Activated T-cell treated with anti-CD3 and anti-CD28 coated beads for 48 hours (primary cell): ENCODE measurements around the gene PLAAT2.
"Not testable (repeated sequence)": the region's sequence is repeated elsewhere in the genome, so short reads cannot be mapped to it uniquely, and the experiment has no call there.

Experiments used
- DNase-seq: peaks from one replicate; pipeline ENCODE4 v3.0.0-alpha.2; 2020; ENCODE audit warnings: low read depth

The PLAAT2 gene

GRCh38 chr11:63549411-63549810 is 13.8 kb downstream of the PLAAT2 start:
- no peak for DNase-seq

DNA sequence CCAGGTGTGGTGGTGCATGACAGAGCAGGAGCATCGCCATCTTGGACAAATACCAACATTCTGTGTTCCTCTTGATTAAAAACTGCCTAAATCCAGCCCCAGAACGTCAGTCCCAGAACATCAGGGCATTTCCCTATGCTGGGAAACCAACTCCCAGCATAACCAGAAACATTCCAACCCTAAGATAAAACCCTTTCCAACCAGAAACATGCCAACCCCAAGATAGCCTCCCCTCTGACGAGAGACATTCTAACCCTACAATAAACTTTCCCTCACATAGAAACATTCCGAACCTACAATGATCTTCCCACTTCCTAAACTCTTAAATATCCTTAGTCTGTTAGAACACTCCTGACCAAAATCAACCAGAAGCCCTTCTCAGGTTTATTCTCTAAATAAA is 15.0 kb downstream of the PLAAT2 start:
- DNase-seq, result no peak

DNA sequence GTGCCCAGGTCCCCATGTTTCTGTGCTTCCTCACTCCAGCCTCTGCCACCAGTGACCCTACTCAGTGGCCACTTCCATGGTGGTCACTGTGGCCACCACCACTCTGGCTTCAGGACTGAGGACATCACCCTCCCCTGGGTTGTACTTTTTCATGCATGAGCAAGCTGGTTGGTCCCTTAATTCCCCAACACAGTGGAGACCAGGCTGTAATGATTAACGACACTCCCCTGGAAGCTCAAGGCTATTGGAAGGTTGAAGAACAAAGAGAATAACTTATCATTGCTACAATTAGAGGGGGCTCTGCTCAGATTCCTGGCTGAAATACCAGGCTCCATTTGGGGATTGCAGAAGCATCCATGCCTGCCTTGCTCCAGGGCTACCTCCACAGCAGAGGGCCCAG is 16.1 kb downstream of the PLAAT2 start:
- DNase-seq, result no peak

DNA sequence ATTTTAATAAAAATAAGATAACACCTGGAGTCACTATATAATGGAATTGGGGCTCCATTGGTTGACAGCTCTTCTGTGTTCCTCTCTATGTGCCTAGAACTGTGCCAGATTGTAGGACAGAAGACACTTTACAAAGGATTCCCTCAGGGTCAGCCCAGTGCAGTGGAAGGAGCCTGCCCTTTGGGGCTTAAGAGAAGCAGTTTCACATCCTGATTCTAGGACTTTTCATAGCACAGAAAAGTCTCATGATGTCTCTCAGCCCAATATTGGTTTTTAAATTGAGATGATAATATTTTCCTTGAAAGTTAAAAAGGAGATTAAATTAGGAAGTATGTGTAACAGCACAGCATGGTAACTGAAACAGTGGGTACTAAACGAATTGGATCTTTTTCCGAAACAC is 19.5 kb downstream of the PLAAT2 start:
- no peak for DNase-seq

GRCh38 chr11:63542506-63542905 is 20.7 kb downstream of the PLAAT2 start:
- not testable (repeated sequence) for DNase-seq

DNA sequence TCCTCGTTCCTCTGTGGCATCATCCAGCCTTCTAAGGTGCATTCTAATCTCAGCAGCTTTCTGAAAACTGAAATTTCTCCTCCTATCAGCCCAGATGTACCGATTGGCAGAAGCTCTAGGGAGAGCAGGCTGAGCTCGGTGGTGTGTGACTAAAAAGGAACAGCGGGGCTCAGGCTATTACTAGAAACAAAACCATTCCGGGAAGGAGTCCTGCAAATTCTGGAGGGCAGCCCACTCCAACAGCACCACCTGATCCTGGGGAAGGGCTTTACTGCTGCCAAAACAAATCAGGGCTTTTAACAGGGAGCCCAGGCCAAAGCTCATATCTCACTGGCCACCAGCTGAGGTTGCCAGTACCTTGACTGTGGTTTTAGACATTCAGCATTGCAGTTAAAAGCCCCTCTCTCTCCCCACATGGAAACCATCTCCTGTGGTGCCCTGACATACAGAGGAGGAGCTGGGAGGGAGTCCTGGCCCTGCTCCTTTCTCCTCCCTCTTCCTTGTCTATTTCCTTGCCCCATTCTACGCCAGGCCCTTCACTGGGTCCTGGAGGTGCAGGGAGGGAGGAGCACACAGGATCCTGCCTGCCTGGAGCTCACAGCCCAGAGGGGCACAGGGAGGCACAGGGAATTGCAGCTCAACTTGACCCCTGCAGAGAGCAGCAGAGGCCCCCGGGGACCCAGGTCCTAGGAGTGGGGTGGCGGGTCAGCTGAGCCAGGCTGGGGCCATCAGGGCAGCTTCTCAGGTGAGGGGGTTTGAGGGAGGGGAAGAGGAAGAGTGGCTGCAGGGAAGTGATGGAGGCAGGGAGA is 25.7 kb downstream of the PLAAT2 start:
- no peak for DNase-seq

GRCh38 chr11:63536669-63537292 is 26.4 kb downstream of the PLAAT2 start, which contains the start of gene PLAAT4:
Gene PLAAT4 (plus strand): TSS chr11:63536808. CDS start chr11:63536869, 61 bp downstream.
- no peak for DNase-seq

DNA sequence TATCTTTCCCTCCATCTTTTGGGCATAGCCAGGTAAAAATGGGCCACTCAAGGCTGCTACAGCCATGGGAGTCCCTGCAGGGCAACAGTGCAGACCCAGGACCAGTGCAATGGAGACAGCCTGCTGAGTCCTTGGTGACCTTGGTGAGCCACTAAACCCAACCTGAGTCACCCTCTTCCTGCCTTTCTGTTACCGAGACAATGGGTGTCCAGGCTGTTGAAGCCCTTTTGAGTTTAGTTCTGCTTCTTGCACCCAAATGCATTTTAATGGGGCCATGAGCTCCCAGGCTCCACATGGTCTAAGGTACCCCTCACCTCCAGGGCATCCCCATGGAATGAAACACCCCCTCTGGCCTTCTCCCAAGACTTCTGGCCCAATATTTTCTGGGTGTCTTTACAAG is 27.4 kb downstream of the PLAAT2 start:
- DNase-seq, result no peak

GRCh38 chr11:63534895-63535461 is 28.2 kb downstream of the PLAAT2 start:
- DNase-seq, result no peak

DNA sequence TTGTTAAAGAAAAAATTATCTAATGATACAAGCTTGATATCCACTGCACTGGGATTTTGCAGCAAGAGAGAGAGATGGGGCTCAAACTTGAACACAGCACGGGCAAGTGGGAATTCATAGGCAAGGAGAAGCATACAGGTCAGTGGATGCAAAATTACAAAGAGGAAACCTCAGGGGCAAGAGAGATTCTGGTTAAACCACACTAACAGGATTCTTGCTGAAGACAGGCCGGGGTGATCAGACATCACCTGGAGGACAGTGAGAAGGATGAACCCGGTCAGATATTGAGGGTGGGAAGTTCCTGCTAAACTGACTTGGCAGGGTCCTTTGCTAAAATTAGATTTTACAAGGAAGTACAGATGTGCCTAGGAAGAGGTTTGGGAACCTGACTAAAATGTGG is 29.1 kb downstream of the PLAAT2 start:
- DNase-seq, result no peak

GRCh38 chr11:63532799-63533475 is 30.2 kb downstream of the PLAAT2 start:
- no peak for DNase-seq

DNA sequence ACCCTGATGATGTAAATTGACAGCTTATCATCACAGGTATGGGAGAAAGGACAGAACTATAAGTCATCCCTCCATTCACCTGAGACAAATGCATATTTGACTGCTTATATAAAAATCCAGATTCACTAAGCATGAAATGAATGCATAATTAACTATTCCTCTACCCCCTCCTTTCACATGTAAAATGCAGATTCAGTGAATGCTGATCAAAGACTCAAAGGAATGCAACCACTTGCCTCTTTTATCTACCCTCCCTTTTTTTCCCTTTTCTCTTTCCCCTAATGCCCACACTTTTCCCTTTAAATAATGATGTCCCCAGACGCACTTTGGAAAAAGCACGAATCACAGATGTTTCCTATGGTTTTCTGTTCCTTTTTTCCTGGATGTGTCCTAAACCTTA is 31.1 kb downstream of the PLAAT2 start:
- no peak for DNase-seq

DNA sequence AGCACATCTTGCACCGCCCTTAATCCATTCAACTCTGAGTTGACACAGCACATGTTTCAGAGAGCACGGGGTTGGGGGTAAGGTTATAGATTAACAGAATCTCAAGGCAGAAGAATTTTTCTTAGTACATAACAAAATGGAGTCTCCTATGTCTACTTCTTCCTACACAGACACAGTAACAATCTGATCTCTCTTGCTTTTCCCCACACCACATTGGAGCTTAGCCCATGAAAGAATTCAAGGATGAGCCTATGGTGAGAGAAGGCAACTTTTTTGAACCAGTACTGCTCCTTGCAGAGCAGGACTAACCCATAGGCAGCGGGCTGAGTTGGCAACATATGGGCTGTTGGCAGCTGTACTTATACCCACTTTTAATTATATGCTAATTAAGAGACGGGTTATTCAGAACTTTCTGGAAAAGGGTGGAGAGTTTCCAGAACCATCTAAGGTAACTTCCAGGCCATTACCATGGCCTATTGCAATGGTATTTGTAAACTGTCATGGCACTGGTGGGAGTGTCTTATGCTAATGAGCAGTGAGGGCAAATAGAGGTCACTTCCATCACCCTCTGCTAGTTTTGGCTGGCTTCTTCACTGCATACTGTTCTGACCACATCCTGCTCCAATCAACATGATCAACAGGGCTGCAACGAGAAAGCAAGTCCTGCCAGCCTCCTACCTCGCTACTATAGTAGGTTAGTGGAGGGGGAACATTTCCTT is 31.9 kb downstream of the PLAAT2 start:
- not testable (repeated sequence) for DNase-seq

DNA sequence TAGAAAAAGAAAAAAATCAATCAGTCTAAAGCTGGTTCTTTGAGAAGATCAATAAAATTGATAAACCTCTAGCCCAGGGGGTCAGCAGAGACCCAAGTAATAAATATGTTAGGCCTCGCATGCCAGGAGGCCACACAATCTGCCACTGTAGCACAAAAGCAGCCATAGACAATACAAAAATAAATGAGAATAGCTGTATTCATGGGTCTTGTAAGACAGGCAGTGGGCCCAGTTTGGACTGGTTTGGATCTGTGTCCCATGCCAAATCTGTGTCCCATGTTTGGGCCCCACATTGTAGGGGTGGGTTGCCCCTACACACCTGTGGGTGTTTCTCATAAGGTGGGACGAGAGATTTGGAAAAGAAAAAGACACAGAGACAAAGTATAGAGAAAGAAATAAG is 33.2 kb downstream of the PLAAT2 start:
- DNase-seq, result no peak

GRCh38 chr11:63529373-63529772 is 33.8 kb downstream of the PLAAT2 start:
- DNase-seq, result not testable (repeated sequence)

GRCh38 chr11:63528729-63529278 is 34.4 kb downstream of the PLAAT2 start:
- DNase-seq, result not testable (repeated sequence)

DNA sequence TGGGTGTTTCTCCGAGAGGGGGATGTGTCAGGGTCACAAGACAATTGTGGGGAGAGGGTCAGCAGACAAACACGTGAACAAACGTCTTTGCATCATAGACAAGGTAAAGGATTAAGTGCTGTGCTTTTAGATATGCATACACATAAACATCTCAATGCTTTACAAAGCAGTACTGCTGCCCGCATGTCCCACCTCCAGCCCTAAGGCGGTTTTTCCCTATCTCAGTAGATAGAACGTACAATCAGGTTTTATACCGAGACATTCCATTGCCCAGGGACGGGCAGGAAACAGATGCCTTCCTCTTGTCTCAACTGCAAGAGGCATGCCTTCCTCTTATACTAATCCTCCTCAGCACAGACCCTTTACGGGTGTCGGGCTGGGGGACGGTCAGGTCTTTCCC is 35.0 kb downstream of the PLAAT2 start:
- not testable (repeated sequence) for DNase-seq

- DNase-seq, result no peak
Observed at GRCh38 chr11:63527667-63528066, 35.5 kb downstream of the PLAAT2 start.

GRCh38 chr11:63523151-63523550 is 40.0 kb downstream of the PLAAT2 start:
- no peak for DNase-seq

DNA sequence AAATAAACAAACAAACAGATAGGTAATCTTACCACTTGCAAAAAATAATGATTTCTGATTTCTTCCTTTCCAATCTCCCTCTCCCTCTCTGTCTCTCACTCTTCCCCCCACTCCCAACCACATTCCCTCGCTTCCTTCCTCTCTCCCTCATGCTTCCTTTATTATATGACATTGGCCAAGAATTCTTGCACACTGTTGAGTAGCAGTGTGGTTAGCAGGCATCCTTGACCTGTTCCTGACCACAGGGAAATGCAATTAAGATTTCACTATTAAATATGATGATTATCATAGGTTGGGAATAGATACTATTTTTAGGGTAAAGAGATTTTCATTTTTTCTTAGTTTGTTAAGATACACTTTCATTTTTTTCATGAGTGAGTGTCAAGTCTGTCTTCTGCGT is 41.3 kb downstream of the PLAAT2 start:
- DNase-seq, result no peak

DNA sequence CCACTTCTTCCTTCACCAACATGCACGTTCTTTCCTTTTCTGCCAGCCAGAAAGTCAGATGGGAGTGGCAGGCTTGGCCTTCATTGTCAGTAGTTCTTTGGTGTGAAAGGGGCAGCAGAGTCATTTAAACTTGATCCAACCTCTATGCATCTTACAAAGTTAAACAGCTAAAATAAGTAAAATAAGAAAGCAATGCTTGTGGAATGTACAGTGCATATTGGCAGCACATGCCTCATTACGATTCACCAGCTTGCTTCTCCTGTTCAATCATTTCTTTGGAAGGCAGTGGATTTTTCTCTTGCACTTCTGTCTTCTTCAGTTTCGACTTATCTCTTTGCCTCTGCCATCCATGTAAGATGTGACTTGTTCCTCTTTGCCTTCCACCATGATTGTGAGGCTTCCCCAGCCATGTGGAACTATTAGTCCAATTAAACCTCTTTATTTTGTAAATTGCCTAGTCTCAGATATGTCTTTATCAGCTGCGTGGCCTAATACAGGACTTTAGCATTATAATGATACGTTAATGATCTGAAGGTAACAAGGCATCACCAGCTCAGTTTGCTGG is 42.5 kb downstream of the PLAAT2 start:
- no peak for DNase-seq
